ENCODE data around the gene GCGR.
A peak's percentile ranks its signal among the peaks of the same experiment; 100 is the strongest.

The GCGR gene

GRCh38 chr17:81852237-81852636 is 48.3 kb downstream of the GCGR start:
- no peak for DNase-seq

- DNase-seq = no peak
Observed at GRCh38 chr17:81854974-81855774, 51.2 kb downstream of the GCGR start.

GRCh38 chr17:81858170-81858966 is 54.4 kb downstream of the GCGR start:
- DNase-seq = no peak

GRCh38 chr17:81858967-81859905 is 55.3 kb downstream of the GCGR start:
- DNase-seq = no peak

GRCh38 chr17:81859906-81860755 is 56.2 kb downstream of the GCGR start, which contains the start of gene P4HB:
Gene P4HB (minus strand): TSS chr17:81860535. CDS start chr17:81860471, 64 bp downstream.
- no peak for DNase-seq

GRCh38 chr17:81860756-81861568 is 57.0 kb downstream of the GCGR start:
- peak; percentile 98 to 99 for DNase-seq

GRCh38 chr17:81863123-81863675 is 59.2 kb downstream of the GCGR start:
- no peak for DNase-seq
